Choroid plexus epithelial cell (primary cell): ENCODE results near the gene XRCC4.

Source experiments
- DNase-seq: peaks from one replicate; pipeline ENCODE4 v3.0.0-alpha.2; 2010; ENCODE audit warnings: low read depth
- H3K4me3 ChIP-seq: 2 replicates; pipeline ENCODE4 v1.5.1; 2011; ENCODE audit warnings: low read depth, mild to moderate bottlenecking, control low read depth, low read length, moderate library complexity
- TF ChIP-seq, protein P1 (sequence below): conservative IDR thresholded peaks from 2 replicates; pipeline ENCODE4 v1.5.1; 2011; ENCODE audit warnings: low read depth, mild to moderate bottlenecking, control low read depth, inconsistent platforms, low read length, moderate library complexity

XRCC4 gene

DNA sequence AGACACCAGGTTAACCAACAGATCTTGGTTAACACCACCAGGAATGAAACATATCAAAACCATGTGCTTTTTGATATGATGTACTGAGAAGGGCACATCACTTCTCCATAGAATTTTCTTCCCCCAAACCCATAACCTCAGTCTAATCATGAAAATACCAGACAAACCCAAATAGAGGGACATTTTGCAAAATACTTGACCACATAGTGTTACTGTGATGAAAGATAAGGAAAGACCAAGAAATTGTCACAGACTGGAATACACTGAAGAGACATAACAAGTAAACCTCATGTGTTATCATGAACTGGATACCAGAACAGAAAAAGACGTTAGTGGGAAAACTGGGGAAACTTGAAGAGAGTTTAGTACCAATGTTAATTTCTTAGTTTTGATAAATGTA lies 319.3 kb downstream of the XRCC4 start:
- TF ChIP-seq, protein P1, sequence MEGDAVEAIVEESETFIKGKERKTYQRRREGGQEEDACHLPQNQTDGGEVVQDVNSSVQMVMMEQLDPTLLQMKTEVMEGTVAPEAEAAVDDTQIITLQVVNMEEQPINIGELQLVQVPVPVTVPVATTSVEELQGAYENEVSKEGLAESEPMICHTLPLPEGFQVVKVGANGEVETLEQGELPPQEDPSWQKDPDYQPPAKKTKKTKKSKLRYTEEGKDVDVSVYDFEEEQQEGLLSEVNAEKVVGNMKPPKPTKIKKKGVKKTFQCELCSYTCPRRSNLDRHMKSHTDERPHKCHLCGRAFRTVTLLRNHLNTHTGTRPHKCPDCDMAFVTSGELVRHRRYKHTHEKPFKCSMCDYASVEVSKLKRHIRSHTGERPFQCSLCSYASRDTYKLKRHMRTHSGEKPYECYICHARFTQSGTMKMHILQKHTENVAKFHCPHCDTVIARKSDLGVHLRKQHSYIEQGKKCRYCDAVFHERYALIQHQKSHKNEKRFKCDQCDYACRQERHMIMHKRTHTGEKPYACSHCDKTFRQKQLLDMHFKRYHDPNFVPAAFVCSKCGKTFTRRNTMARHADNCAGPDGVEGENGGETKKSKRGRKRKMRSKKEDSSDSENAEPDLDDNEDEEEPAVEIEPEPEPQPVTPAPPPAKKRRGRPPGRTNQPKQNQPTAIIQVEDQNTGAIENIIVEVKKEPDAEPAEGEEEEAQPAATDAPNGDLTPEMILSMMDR: no peak
- DNase-seq: no peak
- no peak overlapping the region for H3K4me3 ChIP-seq

DNA sequence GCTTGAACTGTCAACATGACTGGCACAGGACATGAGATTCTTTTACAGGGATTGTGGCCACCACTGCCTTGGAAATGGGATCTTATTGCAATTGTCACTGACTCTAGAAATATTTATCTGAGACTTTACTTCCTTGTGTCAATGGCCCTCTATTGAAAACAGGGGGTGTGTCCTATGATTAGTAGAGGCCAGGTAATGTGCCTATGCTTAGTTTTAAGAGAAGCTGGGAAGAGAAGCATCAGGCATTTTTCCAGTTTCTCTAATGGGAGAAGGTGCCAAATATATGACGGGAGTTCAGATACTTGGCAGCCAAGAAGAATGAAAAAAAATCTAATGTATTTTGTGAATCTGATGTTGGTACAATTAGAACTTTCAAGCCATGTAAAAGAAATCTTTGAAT lies 320.3 kb downstream of the XRCC4 start:
- H3K4me3 ChIP-seq: no peak overlapping the region
- no peak for DNase-seq
- TF ChIP-seq, protein P1: no peak

DNA sequence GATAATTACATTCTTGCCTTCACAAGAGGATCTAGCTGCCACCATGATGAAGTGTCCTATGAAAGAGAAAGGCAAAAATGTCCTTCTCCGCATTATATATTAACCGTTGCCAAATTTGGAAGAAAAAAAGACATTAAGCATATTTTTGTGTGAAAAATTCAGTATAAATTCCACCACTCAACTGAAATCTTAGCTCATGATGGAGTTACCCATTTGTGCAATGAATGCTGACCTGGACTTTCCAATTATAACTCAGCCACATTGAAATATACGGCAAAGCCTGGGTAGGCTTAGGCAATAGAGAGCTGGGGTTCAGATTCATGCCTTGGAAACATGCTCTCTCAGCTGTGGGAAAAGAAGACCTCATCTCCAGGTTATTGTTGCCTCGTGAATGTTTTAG lies 322.9 kb downstream of the XRCC4 start:
- DNase-seq: no peak

DNA sequence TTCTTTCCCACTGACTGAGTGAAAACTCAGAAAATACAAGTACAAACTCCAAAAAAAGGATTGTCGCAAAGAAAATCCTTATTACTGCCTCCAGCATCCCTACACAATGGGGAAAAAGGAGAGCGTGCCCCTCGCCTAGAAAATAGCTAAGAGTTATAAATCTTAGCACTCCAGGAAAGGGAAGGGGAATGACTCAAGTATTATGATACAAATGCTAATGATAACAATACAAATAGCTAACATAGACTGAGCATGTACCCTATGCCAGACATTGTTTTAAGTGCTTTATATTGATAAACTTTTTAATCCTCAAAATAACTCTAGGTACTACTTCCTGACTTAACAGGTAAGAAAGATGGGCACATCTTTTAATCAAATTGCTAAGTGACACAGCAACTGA lies 323.4 kb downstream of the XRCC4 start:
- H3K4me3 ChIP-seq: no peak overlapping the region
- TF ChIP-seq, protein P1: no peak
- DNase-seq: no peak

More for the DNA sequence above, 322.9 kb downstream of the XRCC4 start:
- TF ChIP-seq, protein P1: no peak
- no peak overlapping the region for H3K4me3 ChIP-seq

DNA sequence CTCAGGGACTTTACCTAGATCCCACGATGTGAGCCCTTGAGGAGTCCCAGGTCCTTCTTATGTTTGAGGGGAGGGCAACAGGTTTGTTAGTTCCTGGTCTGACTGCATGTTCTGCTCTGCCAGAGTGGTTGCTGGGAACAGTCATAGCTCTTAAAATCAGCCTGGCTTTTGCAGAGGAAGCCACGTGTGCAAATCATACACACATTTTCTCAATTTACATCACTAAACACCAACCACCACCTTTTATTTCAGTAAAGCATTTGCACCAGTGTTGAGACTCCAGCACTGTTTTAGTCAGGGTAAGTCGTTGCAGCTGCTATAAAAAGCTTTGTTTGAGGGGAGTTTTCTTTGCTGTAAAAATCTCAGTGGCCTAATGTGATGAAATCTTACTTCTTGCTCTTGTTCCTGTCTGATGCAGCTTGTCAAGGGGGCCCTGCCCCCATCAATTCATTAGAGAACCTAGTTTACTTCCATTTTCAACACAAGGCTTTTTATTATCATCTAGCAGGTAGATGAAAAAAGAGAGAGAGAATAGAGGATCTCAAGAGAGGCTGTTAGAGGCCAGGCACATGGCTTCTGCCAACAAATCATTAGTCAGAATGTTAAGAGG lies 323.9 kb downstream of the XRCC4 start:
- DNase-seq: no peak
- no peak overlapping the region for H3K4me3 ChIP-seq
- TF ChIP-seq, protein P1: no peak

DNA sequence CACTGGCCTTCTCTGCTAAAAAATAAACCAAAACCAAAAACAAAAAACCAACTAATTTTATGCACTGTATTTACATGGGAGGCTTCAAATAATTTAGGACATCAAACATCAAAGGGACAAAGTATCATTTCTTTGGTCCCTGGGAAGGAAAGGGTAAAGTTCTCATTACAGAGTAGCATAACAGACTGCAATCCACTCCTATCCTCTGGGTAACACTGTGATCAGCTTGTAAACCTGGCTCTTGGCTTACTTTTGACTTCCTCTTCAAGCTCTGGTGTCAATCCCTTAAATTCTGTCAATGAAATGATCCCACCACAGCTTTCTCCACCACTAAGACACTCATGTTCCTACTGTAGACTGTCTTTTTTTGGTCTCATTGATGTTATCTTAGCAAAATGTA lies 324.4 kb downstream of the XRCC4 start:
- TF ChIP-seq, protein P1: no peak
- no peak for DNase-seq
- no peak overlapping the region for H3K4me3 ChIP-seq
